HepG2 (cell line): ENCODE measurements around the gene IFT52. TPM values are rescaled to one million over a fixed set of nuclear protein-coding genes. Genes with fewer than 3 reads are reported as not detected.

Source experiments
- CHCHD3 ChIP-seq: sonication (generic); formaldehyde crosslinking; IDR thresholded peaks from 2 replicates; pipeline ENCODE4 v1.8.0; 2022; ENCODE audit warnings: mild to moderate bottlenecking, missing genetic modification reagents, moderate library complexity
- DMAP1 ChIP-seq: IDR thresholded peaks from 2 replicates; pipeline ENCODE4 v1.6.1; 2016
- ELF1 ChIP-seq: sonication (generic); formaldehyde crosslinking; IDR thresholded peaks from 2 replicates; pipeline ENCODE4 v1.4.0; 2020; ENCODE audit warnings: missing genetic modification reagents
- IRX3 ChIP-seq: sonication (generic); formaldehyde crosslinking; IDR thresholded peaks from 2 replicates; pipeline ENCODE4 v1.8.1; 2023; ENCODE audit warnings: mild to moderate bottlenecking, low read depth, missing genetic modification reagents, borderline replicate concordance
- JUN ChIP-seq: sonication (generic); formaldehyde crosslinking; IDR thresholded peaks from 2 replicates; pipeline ENCODE4 v1.4.0; 2020; ENCODE audit warnings: mild to moderate bottlenecking, missing genetic modification reagents
- KAT8 ChIP-seq: IDR thresholded peaks from 2 replicates; pipeline ENCODE4 v1.6.1; 2016; ENCODE audit warnings: missing genetic modification reagents, missing compliant biosample characterization
- MAF1 ChIP-seq: sonication (generic); formaldehyde crosslinking; IDR thresholded peaks from 2 replicates; pipeline ENCODE4 v1.5.0; 2020; ENCODE audit warnings: missing genetic modification reagents, borderline replicate concordance
- MEIS2 ChIP-seq: sonication (generic); formaldehyde crosslinking; IDR thresholded peaks from 2 replicates; pipeline ENCODE4 v1.9.0; 2021; ENCODE audit warnings: mild to moderate bottlenecking, missing genetic modification reagents
- MZF1 ChIP-seq: sonication (generic); formaldehyde crosslinking; IDR thresholded peaks from 2 replicates; pipeline ENCODE4 v1.8.1; 2023; ENCODE audit warnings: mild to moderate bottlenecking, missing genetic modification reagents, borderline replicate concordance
- NCOA5 ChIP-seq: sonication (generic); formaldehyde crosslinking; IDR thresholded peaks from 2 replicates; pipeline ENCODE4 v1.4.0; 2020; ENCODE audit warnings: missing genetic modification reagents
- NFRKB ChIP-seq: fragments of 450-650 bp; IDR thresholded peaks from 2 replicates; pipeline ENCODE4 v1.6.1; 2017
- RBM39 ChIP-seq: fragments of 200-400 bp; formaldehyde crosslinking; IDR thresholded peaks from one replicate; pipeline ENCODE4 v1.6.1; 2018; ENCODE audit warnings: antibody characterized with exemption, mild to moderate bottlenecking, low read depth, low read length; ENCODE audit not compliant: poor library complexity, severe bottlenecking
- RFXANK ChIP-seq: IDR thresholded peaks from 2 replicates; pipeline ENCODE4 v1.6.1; 2016
- SMARCE1 ChIP-seq: fragments of 450-650 bp; IDR thresholded peaks from 2 replicates; pipeline ENCODE4 v1.6.1; 2017; ENCODE audit warnings: borderline replicate concordance
- SNAPC2 ChIP-seq: sonication (generic); formaldehyde crosslinking; IDR thresholded peaks from 2 replicates; pipeline ENCODE4 v1.8.1; 2022; ENCODE audit warnings: mild to moderate bottlenecking, missing genetic modification reagents
- TOE1 ChIP-seq: sonication (generic); formaldehyde crosslinking; IDR thresholded peaks from 2 replicates; pipeline ENCODE4 v1.4.0; 2020; ENCODE audit warnings: mild to moderate bottlenecking, missing genetic modification reagents
- ZBTB20 ChIP-seq: sonication (generic); formaldehyde crosslinking; IDR thresholded peaks from 2 replicates; pipeline ENCODE4 v1.8.1; 2023; ENCODE audit warnings: missing genetic modification reagents, low read depth, mild to moderate bottlenecking, borderline replicate concordance
- ZKSCAN8 ChIP-seq: IDR thresholded peaks from 2 replicates; pipeline ENCODE4 v1.6.1; 2016; ENCODE audit warnings: borderline replicate concordance, missing genetic modification reagents, missing compliant biosample characterization
- ZNF496 ChIP-seq: sonication (generic); formaldehyde crosslinking; IDR thresholded peaks from 2 replicates; pipeline ENCODE4 v1.8.1; 2023; ENCODE audit warnings: mild to moderate bottlenecking, moderate library complexity, missing genetic modification reagents; ENCODE audit not compliant: insufficient replicate concordance
- ZNF792 ChIP-seq: IDR thresholded peaks from 2 replicates; pipeline ENCODE4 v1.6.1; 2016
- polyA plus RNA-seq, 8 experiments: library from polyadenylated mRNA; depleted of rRNA in 3 of 8; stranded (reverse) in 7 of 8; unstranded in 1 of 8; fragments of >200 nt; fragmentation: Illumina TruSeq in 4 of 8; extraction: Trizol in 4 of 8; gene quantifications; 2 replicates each; pipeline versions ENCODE4 v1.2.1 to v1.2.3, GENCODE V29; 2011 to 2016; ENCODE audit warnings: low read depth in 4 of 8, missing spikeins in 1 of 8, mixed read lengths in 1 of 8; ENCODE audit not compliant: insufficient read depth in 1 of 8
- total RNA-seq, 5 experiments: library from RNA; depleted of rRNA; stranded (reverse); fragments of >200 nt; fragmentation: Illumina TruSeq; extraction: Trizol; gene quantifications; 2 replicates each; pipeline ENCODE4 v1.2.3, GENCODE V29; 2016; ENCODE audit warnings: low read depth in 1 of 5
- TF ChIP-seq, protein P1 (sequence below): sonication (generic); formaldehyde crosslinking; IDR thresholded peaks from 2 replicates; pipeline ENCODE4 v1.5.1; 2020; ENCODE audit warnings: missing genetic modification reagents, mild to moderate bottlenecking, borderline replicate concordance
- TF ChIP-seq, protein P2 (sequence below): sonication (generic); formaldehyde crosslinking; IDR thresholded peaks from 2 replicates; pipeline ENCODE4 v1.4.0; 2020; ENCODE audit warnings: missing genetic modification reagents
- TF ChIP-seq, protein P3 (sequence below): sonication (generic); formaldehyde crosslinking; IDR thresholded peaks from 2 replicates; pipeline ENCODE4 v1.4.0; 2020; ENCODE audit warnings: mild to moderate bottlenecking, missing genetic modification reagents
- TF ChIP-seq, protein P4 (sequence below): sonication (generic); formaldehyde crosslinking; IDR thresholded peaks from 2 replicates; pipeline ENCODE4 v1.4.0; 2020; ENCODE audit warnings: missing genetic modification reagents
- TF ChIP-seq, protein P5 (sequence below): sonication (generic); formaldehyde crosslinking; IDR thresholded peaks from 2 replicates; pipeline ENCODE4 v1.4.0; 2020; ENCODE audit warnings: mild to moderate bottlenecking, missing genetic modification reagents

The IFT52 gene
- total and polyA plus RNA-seq, 2 of the 13 experiments (the other 11 are each of a cell fraction or from before 2014, with no cell fraction given) = 48.0 to 64.0 TPM

DNA sequence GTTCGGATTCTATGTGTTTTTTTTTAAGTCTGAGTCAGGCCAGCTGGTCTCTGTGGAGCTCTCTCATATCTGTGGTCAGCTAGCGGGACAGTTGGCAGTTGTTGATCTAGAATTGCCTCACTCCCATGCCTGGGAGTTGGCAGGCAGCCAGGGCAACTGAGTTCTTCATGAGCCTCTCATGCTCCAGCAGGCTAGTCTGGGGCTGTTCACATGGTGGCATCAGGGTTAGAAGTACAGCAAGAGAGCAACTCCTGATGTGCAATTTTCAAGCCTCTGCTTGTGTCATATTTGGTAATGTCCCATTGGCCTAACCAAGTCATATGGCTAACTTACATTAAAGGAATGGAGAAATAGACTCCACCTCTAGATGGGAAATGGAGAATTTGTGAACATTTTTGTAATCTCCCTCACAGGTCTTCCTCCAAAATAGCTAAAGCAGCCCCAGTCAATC, 6.7 kb upstream of the IFT52 start (continued):
- TF ChIP-seq JUN (CRISPR knock-in tag) (no peak), SMARCE1 (no peak), KAT8 (CRISPR knock-in tag) (0 out of 2 replicates have a peak, but pooled peaks have one; percentile 38), MAF1 (no peak), CHCHD3 (CRISPR knock-in tag) (no peak), ZBTB20 (CRISPR knock-in tag) (no peak), ELF1 (CRISPR knock-in tag) (no peak), TOE1 (CRISPR knock-in tag) (no peak), RFXANK (CRISPR knock-in tag) (no peak), ZNF496 (CRISPR knock-in tag) (no peak), RBM39 (no peak), NCOA5 (CRISPR knock-in tag) (no peak), ZKSCAN8 (CRISPR knock-in tag) (no peak), SNAPC2 (CRISPR knock-in tag) (0 out of 2 replicates have a peak, but pooled peaks have one; percentile 29), IRX3 (CRISPR knock-in tag) (no peak), ZNF792 (CRISPR knock-in tag) (no peak), DMAP1 (CRISPR knock-in tag) (no peak), MEIS2 (CRISPR knock-in tag) (peak; percentile 67; the same call in 1 of the 2 replicates), MZF1 (CRISPR knock-in tag) (no peak), NFRKB (no peak)
- TF ChIP-seq, protein P1, sequence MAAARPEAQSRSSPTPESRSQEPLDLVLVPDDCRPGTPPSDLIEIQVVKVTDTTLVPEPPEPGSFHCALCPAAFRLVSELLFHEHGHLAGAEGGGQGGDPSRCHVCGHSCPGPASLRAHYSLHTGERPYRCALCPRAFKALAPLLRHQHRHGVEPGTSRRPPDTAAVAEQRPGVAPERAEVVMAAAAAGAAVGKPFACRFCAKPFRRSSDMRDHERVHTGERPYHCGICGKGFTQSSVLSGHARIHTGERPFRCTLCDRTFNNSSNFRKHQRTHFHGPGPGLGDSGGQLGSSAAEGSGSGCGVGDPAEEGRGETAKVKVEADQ (CRISPR knock-in tag) = no peak; the same call in 1 of the 2 replicates
- TF ChIP-seq, protein P2, sequence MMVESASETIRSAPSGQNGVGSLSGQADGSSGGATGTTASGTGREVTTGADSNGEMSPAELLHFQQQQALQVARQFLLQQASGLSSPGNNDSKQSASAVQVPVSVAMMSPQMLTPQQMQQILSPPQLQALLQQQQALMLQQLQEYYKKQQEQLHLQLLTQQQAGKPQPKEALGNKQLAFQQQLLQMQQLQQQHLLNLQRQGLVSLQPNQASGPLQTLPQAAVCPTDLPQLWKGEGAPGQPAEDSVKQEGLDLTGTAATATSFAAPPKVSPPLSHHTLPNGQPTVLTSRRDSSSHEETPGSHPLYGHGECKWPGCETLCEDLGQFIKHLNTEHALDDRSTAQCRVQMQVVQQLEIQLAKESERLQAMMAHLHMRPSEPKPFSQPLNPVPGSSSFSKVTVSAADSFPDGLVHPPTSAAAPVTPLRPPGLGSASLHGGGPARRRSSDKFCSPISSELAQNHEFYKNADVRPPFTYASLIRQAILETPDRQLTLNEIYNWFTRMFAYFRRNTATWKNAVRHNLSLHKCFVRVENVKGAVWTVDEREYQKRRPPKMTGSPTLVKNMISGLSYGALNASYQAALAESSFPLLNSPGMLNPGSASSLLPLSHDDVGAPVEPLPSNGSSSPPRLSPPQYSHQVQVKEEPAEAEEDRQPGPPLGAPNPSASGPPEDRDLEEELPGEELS (CRISPR knock-in tag) = 0 out of 2 replicates have a peak, but pooled peaks have one; percentile 18
- TF ChIP-seq, protein P3, sequence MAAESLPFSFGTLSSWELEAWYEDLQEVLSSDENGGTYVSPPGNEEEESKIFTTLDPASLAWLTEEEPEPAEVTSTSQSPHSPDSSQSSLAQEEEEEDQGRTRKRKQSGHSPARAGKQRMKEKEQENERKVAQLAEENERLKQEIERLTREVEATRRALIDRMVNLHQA = no peak
- TF ChIP-seq, protein P4, sequence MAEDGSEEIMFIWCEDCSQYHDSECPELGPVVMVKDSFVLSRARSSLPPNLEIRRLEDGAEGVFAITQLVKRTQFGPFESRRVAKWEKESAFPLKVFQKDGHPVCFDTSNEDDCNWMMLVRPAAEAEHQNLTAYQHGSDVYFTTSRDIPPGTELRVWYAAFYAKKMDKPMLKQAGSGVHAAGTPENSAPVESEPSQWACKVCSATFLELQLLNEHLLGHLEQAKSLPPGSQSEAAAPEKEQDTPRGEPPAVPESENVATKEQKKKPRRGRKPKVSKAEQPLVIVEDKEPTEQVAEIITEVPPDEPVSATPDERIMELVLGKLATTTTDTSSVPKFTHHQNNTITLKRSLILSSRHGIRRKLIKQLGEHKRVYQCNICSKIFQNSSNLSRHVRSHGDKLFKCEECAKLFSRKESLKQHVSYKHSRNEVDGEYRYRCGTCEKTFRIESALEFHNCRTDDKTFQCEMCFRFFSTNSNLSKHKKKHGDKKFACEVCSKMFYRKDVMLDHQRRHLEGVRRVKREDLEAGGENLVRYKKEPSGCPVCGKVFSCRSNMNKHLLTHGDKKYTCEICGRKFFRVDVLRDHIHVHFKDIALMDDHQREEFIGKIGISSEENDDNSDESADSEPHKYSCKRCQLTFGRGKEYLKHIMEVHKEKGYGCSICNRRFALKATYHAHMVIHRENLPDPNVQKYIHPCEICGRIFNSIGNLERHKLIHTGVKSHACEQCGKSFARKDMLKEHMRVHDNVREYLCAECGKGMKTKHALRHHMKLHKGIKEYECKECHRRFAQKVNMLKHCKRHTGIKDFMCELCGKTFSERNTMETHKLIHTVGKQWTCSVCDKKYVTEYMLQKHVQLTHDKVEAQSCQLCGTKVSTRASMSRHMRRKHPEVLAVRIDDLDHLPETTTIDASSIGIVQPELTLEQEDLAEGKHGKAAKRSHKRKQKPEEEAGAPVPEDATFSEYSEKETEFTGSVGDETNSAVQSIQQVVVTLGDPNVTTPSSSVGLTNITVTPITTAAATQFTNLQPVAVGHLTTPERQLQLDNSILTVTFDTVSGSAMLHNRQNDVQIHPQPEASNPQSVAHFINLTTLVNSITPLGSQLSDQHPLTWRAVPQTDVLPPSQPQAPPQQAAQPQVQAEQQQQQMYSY (CRISPR knock-in tag) = no peak
- TF ChIP-seq, protein P5, sequence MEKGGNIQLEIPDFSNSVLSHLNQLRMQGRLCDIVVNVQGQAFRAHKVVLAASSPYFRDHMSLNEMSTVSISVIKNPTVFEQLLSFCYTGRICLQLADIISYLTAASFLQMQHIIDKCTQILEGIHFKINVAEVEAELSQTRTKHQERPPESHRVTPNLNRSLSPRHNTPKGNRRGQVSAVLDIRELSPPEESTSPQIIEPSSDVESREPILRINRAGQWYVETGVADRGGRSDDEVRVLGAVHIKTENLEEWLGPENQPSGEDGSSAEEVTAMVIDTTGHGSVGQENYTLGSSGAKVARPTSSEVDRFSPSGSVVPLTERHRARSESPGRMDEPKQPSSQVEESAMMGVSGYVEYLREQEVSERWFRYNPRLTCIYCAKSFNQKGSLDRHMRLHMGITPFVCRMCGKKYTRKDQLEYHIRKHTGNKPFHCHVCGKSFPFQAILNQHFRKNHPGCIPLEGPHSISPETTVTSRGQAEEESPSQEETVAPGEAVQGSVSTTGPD (CRISPR knock-in tag) = no peak
